Limb (tissue), 2 donors: Measurements from ENCODE around the gene TEX53.
A peak's percentile ranks its signal among the peaks of the same experiment; 100 is the strongest.

Source experiments
- DNase-seq, 2 donors: peaks; one replicate each; pipeline ENCODE4 v3.0.0-alpha.2; 2016; ENCODE audit errors: extremely low spot score in 2 of 2

TEX53 gene

GRCh38 chr9:114680259-114681001 lies 22.8 kb upstream of the TEX53 start:
- no peak for DNase-seq

DNA sequence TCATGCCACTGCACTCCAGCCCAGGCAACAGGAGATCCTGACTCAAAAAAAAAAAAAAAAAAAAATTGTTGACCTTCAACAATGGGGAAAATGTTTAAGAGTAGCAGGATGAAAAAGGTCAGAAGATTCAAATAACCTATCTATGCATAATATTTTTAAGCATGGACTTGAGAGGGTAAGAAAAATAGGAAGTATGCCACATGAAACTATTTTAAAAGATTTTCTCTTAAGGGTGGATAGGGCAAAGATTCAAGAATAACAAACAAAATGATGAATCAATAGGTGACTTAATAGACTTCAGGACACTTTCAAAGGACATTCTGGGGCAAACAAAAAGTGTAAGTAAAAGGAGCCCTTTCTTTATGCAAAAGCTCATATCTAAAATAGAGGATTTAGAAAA lies 21.2 kb upstream of the TEX53 start:
- no peak for DNase-seq

- no peak for DNase-seq
Observed at GRCh38 chr9:114678130-114678529, 20.5 kb upstream of the TEX53 start.

DNA sequence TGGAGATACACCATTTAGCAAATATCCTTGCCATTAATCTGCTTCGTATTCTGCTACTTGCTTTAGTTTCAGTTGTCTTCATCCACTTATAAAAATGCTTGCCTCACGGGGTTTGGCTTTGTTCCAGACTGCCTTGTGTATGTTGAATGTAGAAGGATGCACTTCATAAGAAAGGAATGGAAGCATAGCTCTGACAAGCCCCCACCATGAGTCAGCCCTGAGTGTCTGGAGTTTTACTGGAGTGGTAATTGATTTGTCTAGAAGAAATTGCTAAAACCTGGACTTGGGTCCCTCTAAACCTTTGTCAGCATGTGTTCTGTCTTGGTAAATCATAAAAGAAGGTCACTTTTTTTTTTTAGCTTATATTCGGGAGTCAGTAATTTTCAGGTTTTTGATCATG lies 19.8 kb upstream of the TEX53 start:
- DNase-seq, result peak; percentile 54 to 61

GRCh38 chr9:114676901-114677300 lies 19.3 kb upstream of the TEX53 start:
- DNase-seq, result no peak

DNA sequence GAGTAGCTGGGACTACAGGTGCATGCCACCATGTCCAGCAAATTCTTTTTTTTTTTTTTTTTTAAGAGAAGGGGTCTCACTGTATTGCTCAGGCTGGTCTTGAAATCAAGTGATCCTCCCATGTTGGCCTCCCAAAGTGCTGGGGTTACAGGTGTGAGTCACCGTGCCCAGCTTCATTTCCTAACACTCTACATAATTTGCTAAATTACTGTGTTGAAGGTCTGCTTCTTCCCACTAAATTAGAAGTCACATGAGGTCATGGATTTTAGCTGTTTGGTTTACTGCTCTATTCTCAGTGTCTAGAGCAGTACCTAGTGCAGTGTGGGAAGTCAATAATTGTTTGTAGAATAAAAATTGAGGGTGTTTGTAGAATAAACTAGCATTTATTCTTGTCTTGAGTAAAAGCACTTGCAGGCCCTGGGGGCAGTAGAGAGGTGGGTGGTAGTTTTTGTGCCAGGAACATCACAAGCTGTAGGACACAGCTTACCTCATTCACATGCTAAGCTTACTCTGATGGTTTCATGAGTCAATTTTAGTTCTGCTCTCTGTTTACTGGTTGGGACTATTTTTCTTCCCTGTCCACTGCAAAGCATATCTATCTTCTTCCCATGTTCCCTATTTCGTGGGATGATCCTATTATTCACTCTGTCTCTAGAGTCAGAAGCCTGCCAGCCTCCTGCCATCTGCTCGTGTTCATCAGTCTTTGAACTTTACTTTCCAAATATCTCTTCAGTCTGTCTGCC lies 17.4 kb upstream of the TEX53 start:
- DNase-seq, result no peak

GRCh38 chr9:114674076-114674797 lies 16.6 kb upstream of the TEX53 start:
- no peak for DNase-seq

GRCh38 chr9:114671605-114672004 lies 14.0 kb upstream of the TEX53 start:
- DNase-seq, result no peak

- DNase-seq, result no peak
Observed at GRCh38 chr9:114669961-114670360, 12.4 kb upstream of the TEX53 start.

GRCh38 chr9:114668146-114668545 lies 10.5 kb upstream of the TEX53 start:
- no peak for DNase-seq

- no peak for DNase-seq
Observed at GRCh38 chr9:114666851-114667250, 9.2 kb upstream of the TEX53 start.

GRCh38 chr9:114666401-114666800 lies 8.8 kb upstream of the TEX53 start:
- no peak for DNase-seq

GRCh38 chr9:114664181-114664580 lies 6.6 kb upstream of the TEX53 start:
- DNase-seq, result no peak

DNA sequence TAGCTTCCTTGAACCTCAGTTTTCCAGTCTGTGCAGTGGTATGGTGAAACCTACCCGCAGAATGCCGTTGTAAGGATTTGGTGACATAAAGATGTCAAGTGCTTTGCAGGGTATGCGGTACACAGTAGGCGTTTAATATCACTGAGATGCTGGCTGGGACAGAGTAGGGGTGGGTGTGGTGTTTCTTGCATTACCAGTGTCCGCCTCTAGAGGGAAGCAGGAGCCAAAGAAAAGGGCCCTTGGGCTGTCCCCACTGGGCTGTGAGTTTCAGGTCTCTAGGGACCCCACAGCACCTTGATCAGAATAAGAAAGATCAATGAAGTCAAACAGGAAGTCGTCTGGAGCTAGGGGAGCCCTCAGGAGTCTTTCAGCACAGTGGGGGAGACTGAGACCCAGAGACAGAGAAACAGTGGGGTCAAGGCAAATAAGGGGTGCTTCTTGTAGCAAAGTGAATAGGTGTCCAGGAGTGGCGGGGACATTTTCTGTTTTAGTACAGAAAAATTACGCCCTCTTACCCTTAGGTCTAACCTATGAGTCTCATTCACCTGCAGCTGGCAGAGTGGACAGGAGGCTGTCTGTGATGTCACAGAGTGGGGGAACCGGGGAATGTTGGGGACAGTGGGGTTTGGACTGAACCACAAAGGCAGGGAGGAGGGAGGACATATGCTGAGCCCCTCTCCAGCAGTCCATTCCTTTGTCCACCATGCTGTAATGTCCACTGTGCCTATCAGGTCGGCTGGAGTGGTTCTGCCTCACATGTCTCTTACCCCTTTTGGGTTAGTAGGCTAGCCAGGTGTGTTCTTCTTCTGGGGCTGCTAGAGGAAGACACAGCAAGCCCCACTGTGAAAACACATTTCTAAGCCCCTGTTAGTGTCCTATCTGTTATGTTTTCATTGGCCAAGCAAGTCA lies 4.7 kb upstream of the TEX53 start:
- peak in 1 of 2 donors; percentile 63 for DNase-seq

GRCh38 chr9:114656301-114656700 lies 1.3 kb downstream of the TEX53 start:
- DNase-seq, result no peak

DNA sequence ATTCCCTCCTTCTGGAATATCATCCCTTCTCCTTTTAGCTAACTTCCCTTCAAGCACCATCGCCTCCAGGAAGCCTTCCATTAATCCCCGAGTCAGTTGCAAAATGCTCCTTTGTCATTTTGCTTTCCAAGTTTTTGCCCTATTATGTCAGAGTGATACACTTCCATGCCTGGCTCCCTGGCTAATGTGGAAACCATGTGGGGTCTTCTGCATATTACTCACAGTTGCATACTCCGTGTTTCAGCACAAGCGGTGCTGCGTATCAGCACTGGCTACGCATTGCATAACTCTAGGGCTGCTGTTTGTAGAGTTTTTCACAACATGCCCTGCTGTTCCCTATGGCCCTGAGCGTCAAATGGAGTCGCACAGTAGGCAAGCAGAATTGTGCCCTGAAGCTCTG lies 1.9 kb downstream of the TEX53 start:
- no peak for DNase-seq

- peak; percentile 68 to 78 for DNase-seq
Observed at GRCh38 chr9:114653556-114654159, 3.9 kb downstream of the TEX53 start.

- no peak for DNase-seq
Observed at GRCh38 chr9:114652776-114653555, 4.6 kb downstream of the TEX53 start.

GRCh38 chr9:114643896-114644295 lies 13.7 kb downstream of the TEX53 start:
- DNase-seq, result no peak

DNA sequence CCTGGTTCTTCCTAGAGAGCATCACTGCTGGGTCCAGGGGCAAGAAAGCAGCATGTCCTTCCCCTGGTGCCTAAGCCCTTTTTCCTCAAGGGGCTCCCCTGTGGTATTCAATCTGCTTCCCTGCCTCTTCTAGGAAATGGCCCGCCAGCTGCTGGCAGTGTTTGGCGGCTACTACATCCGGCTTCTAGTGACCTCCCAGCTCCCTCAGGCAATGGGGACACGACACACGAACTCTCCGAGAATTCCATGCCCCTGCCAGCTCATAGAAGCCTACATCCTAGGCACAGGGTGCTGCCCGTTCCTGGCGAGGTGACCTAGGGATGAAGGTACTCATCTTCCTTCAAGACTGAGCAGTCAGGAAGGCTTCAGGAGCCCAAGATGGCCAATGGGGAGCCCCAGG lies 14.6 kb downstream of the TEX53 start:
- DNase-seq, result no peak
